HepG2 (cell line): Measurements from ENCODE around the gene MRPL3. TPM values are rescaled to one million over a fixed set of nuclear protein-coding genes. Genes with fewer than 3 reads are reported as not detected.

Source experiments
- ATAC-seq: fragments of 200-7000 bp; cut with Tn5 transposase; 3 replicates; pipeline ENCODE4 v1.9.1; 2020; ENCODE audit warnings: mild to moderate bottlenecking, moderate library complexity
- BruUV-seq: library from RNA; stranded (reverse); fragments of 400-500 nt; replicated peaks from 2 replicates; lab custom pipeline; 2021; lab: Mats Ljungman, UMichigan
- CTCF ChIA-PET: fragments of 300-600 bp; formaldehyde crosslinking; extraction: SDS; loops from one replicate; lab custom pipeline; 2021; ENCODE audit warnings: low total read pairs, inconsistent platforms, low intra/inter-chr PET ratio; lab: Yijun Ruan, JAX
- POLR2A ChIA-PET: fragments of 350-600 bp; sonication (Branson Sonifier 250); formaldehyde crosslinking; loops from one replicate; lab custom pipeline; 2020; ENCODE audit warnings: antibody characterized with exemption, inconsistent platforms; lab: Yijun Ruan, JAX
- DNase-seq: peaks from one replicate; pipeline ENCODE4 v3.0.0-alpha.2; 2015; ENCODE audit warnings: low spot score
- FAIRE-seq: peaks from 3 replicates; lab custom pipeline; 2011; peaks lifted over from hg19 to GRCh38; lab: Jason Lieb, UNC
- H2AFZ ChIP-seq: one replicate; pipeline ENCODE4 v1.6.1; 2011; ENCODE audit warnings: low read length, inconsistent platforms
- H3K27ac ChIP-seq: fragments of 300-600 bp; 3 replicates; pipeline ENCODE4 v1.8.0; 2011; ENCODE audit warnings: mixed run types, mild to moderate bottlenecking, mixed read lengths, low read length, inconsistent platforms; ENCODE audit not compliant: insufficient read depth; ENCODE audit errors: extremely low read length
- H3K27me3 ChIP-seq, 2 experiments: fragments of 200-600 bp in 1 of 2; 2 replicates in 1 of 2; 3 replicates in 1 of 2; pipeline versions ENCODE4 v1.6.0 to v1.8.0; 2011; ENCODE audit warnings: low read length in 2 of 2, mild to moderate bottlenecking in 2 of 2, moderate library complexity in 2 of 2, inconsistent platforms in 1 of 2; ENCODE audit not compliant: insufficient read depth in 2 of 2, control insufficient read depth in 1 of 2
- H3K36me3 ChIP-seq, 2 experiments: fragments of 200-600 bp in 1 of 2; replicated peaks in 1 of 2; 2 replicates in 1 of 2; 3 replicates in 1 of 2; pipeline versions ENCODE4 v1.5.1 to v1.8.0; 2011; ENCODE audit warnings: low read length in 2 of 2, inconsistent platforms in 1 of 2; ENCODE audit not compliant: insufficient read depth in 2 of 2, control insufficient read depth in 1 of 2
- H3K4me1 ChIP-seq: 2 replicates; pipeline ENCODE4 v1.5.1; 2012; ENCODE audit warnings: low read length, inconsistent platforms; ENCODE audit not compliant: insufficient read depth
- H3K4me2 ChIP-seq: 2 replicates; pipeline ENCODE4 v1.6.0; 2011; ENCODE audit warnings: low read depth, low read length, inconsistent platforms
- H3K4me3 ChIP-seq, 3 experiments: fragments of 200-600 bp in 1 of 3; sonication (generic), shearing (Covaris generic) in 1 of 3; replicated peaks in 1 of 3; 2 replicates each; pipeline ENCODE4 v1.5.1; 2011 to 2016; ENCODE audit warnings: low read length in 3 of 3, inconsistent platforms in 2 of 3, low read depth in 2 of 3, mild to moderate bottlenecking in 2 of 3, control low read depth in 1 of 3, mixed read lengths in 1 of 3; ENCODE audit not compliant: insufficient read depth in 1 of 3
- H3K79me2 ChIP-seq: one replicate; pipeline ENCODE4 v1.6.1; 2011; ENCODE audit warnings: low read length, inconsistent platforms; ENCODE audit not compliant: insufficient read depth
- H3K9ac ChIP-seq: 2 replicates; pipeline ENCODE4 v1.6.0; 2011; ENCODE audit warnings: mild to moderate bottlenecking, low read depth, low read length, inconsistent platforms; ENCODE audit not compliant: insufficient read depth
- H3K9me3 ChIP-seq: 2 replicates; pipeline ENCODE4 v1.5.1; 2012; ENCODE audit warnings: mild to moderate bottlenecking, low read length
- H4K20me1 ChIP-seq: 2 replicates; pipeline ENCODE4 v1.6.0; 2011; ENCODE audit warnings: inconsistent platforms, mild to moderate bottlenecking, low read length, moderate library complexity; ENCODE audit not compliant: insufficient read depth
- CREB1 ChIP-seq, 2 experiments: fragments of 450-650 bp in 1 of 2; IDR thresholded peaks; 2 replicates each; pipeline ENCODE4 v1.6.1; 2016 to 2017; ENCODE audit warnings: control low read depth in 1 of 2, mild to moderate bottlenecking in 1 of 2, missing compliant biosample characterization in 1 of 2, missing genetic modification characterization in 1 of 2
- DBP ChIP-seq: sonication (generic); formaldehyde crosslinking; IDR thresholded peaks from 2 replicates; pipeline ENCODE4 v1.4.0; 2020; ENCODE audit warnings: missing genetic modification reagents; ENCODE audit errors: not compliant biosample characterization
- NCOA5 ChIP-seq: sonication (generic); formaldehyde crosslinking; IDR thresholded peaks from 2 replicates; pipeline ENCODE4 v1.4.0; 2020; ENCODE audit warnings: missing genetic modification reagents
- PHF20 ChIP-seq: sonication (generic); formaldehyde crosslinking; IDR thresholded peaks from 2 replicates; pipeline ENCODE4 v1.5.0; 2020; ENCODE audit warnings: mild to moderate bottlenecking, missing genetic modification reagents
- SP4 ChIP-seq: sonication (generic); formaldehyde crosslinking; IDR thresholded peaks from 2 replicates; pipeline ENCODE4 v1.8.1; 2023; ENCODE audit warnings: mild to moderate bottlenecking, missing genetic modification reagents
- TOE1 ChIP-seq: sonication (generic); formaldehyde crosslinking; IDR thresholded peaks from 2 replicates; pipeline ENCODE4 v1.4.0; 2020; ENCODE audit warnings: mild to moderate bottlenecking, missing genetic modification reagents
- ZC3H13 ChIP-seq: sonication (generic); formaldehyde crosslinking; IDR thresholded peaks from 2 replicates; pipeline ENCODE4 v1.8.1; 2023; ENCODE audit warnings: mild to moderate bottlenecking, missing genetic modification reagents, moderate library complexity
- ZNF160 ChIP-seq: sonication (generic); formaldehyde crosslinking; IDR thresholded peaks from 2 replicates; pipeline ENCODE4 v1.8.0; 2022; ENCODE audit warnings: mild to moderate bottlenecking, inconsistent platforms, missing genetic modification reagents
- ZNF235 ChIP-seq: sonication (generic); formaldehyde crosslinking; IDR thresholded peaks from 2 replicates; pipeline ENCODE4 v1.8.1; 2023; ENCODE audit warnings: mild to moderate bottlenecking, missing genetic modification reagents, borderline replicate concordance
- ZNF280D ChIP-seq: sonication (generic); formaldehyde crosslinking; IDR thresholded peaks from 2 replicates; pipeline ENCODE4 v1.5.1; 2020; ENCODE audit warnings: mild to moderate bottlenecking, missing genetic modification reagents
- ZNF431 ChIP-seq: sonication (generic); formaldehyde crosslinking; IDR thresholded peaks from 2 replicates; pipeline ENCODE4 v1.9.0; 2022; ENCODE audit warnings: missing genetic modification reagents, low read depth, mild to moderate bottlenecking, borderline replicate concordance
- ZNF513 ChIP-seq: sonication (generic); formaldehyde crosslinking; conservative IDR thresholded peaks from 2 replicates; pipeline ENCODE4 v1.5.0; 2020; ENCODE audit warnings: missing genetic modification reagents
- ZNF580 ChIP-seq: IDR thresholded peaks from 2 replicates; pipeline ENCODE4 v1.6.1; 2016; ENCODE audit warnings: low read depth, borderline replicate concordance
- WGBS: methylation state at CpG from one replicate; pipeline ENCODE4 v1.1.6; 2017; ENCODE audit warnings: low lambda C conversion rate; 5-methylcytosine and 5-hydroxymethylcytosine counted together
- in situ Hi-C: cut with HindIII; loops from 2 replicates; pipeline ENCODE4 v1.10.0; 2017; ENCODE audit warnings: low pct_unique_long_range_greater_than_20kb; ENCODE audit not compliant: extremely low pct_ligation_motif_present
- intact Hi-C: fragments of 100-400 bp; cut with micrococcal nuclease; formaldehyde crosslinking; loops from one replicate; pipeline ENCODE4 v1.10.0; 2022; ENCODE audit not compliant: unreplicated experiment
- polyA plus RNA-seq, 8 experiments: library from polyadenylated mRNA; depleted of rRNA in 3 of 8; stranded (reverse) in 7 of 8; unstranded in 1 of 8; fragments of >200 nt; fragmentation: Illumina TruSeq in 4 of 8; extraction: Trizol in 4 of 8; gene quantifications; 2 replicates each; pipeline versions ENCODE4 v1.2.1 to v1.2.3, GENCODE V29; 2011 to 2016; ENCODE audit warnings: low read depth in 4 of 8, missing spikeins in 1 of 8, mixed read lengths in 1 of 8; ENCODE audit not compliant: insufficient read depth in 1 of 8
- total RNA-seq, 5 experiments: library from RNA; depleted of rRNA; stranded (reverse); fragments of >200 nt; fragmentation: Illumina TruSeq; extraction: Trizol; gene quantifications; 2 replicates each; pipeline ENCODE4 v1.2.3, GENCODE V29; 2016; ENCODE audit warnings: low read depth in 1 of 5
- TF ChIP-seq, protein P1 (sequence below): sonication (generic); formaldehyde crosslinking; IDR thresholded peaks from 2 replicates; pipeline ENCODE4 v1.4.0; 2020; ENCODE audit warnings: missing genetic modification reagents

MRPL3 gene
- total and polyA plus RNA-seq, 2 of the 13 experiments (the other 11 are each of a cell fraction or from before 2014, with no cell fraction given): 114 to 172 TPM

DNA sequence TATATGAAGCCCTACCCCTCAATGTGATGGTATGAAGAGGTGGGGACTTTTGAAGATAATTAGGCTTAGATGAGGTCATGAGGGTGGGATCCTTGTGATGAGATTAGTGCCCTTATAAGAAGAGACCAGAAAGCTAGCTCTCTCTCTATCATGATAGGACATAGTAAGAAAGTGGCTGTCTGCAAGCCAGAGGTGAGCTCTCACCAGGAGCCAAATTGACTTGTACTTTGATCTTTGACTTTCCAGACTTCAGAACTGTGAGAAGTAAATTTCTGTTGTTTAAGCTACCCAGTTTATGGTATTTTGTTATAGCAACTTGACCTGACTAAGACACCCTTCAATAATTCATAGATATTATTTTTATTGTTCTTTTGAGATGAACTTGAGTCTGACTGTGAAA lies 29.9 kb upstream of the MRPL3 start (continued):
- no peak for TF ChIP-seq DBP (CRISPR knock-in tag)

GRCh38 chr3:131530843-131531242 lies 28.1 kb upstream of the MRPL3 start:
- Histone ChIP-seq H3K27ac (no peak overlapping the region), H3K4me3 (no peak overlapping the region), H3K36me3 (no peaks in the 10 kb centered on the region), H3K9ac (no peak overlapping the region), H2AFZ (no peak overlapping the region), H3K4me2 (no peak overlapping the region), H3K27me3 (no peaks in the 10 kb centered on the region), H3K9me3 (no peaks in the 10 kb centered on the region), H3K79me2 (no peaks in the 10 kb centered on the region), H3K4me1 (no peaks in the 10 kb centered on the region), H4K20me1 (no peaks in the 10 kb centered on the region)
- ChIA-PET POLR2A (no interaction called here), CTCF (no interaction called here)
- intact Hi-C loops (no loop called here), in situ Hi-C loops (no loop called here)
- ATAC-seq (no peak), FAIRE-seq (no peak), DNase-seq (no peak)
- BruUV-seq: no TSS peak
- WGBS: 3% methylated on average over 1 of the region's 1 CpG
- TF ChIP-seq NCOA5 (CRISPR knock-in tag) (no peak), ZNF431 (no peak), ZNF580 (CRISPR knock-in tag) (no peak), ZNF160 (no peak), ZNF513 (no peak), PHF20 (CRISPR knock-in tag) (no peak), ZNF235 (CRISPR knock-in tag) (no peak), SP4 (CRISPR knock-in tag) (no peak), TOE1 (CRISPR knock-in tag) (no peak), ZC3H13 (CRISPR knock-in tag) (no peak), ZNF280D (CRISPR knock-in tag) (no peak), CREB1 (IDR thresholded peaks at IDR 0.05) (no peak), CREB1 (CRISPR knock-in tag; IDR thresholded peaks at IDR 0.05) (no peak)
- TF ChIP-seq, protein P1, sequence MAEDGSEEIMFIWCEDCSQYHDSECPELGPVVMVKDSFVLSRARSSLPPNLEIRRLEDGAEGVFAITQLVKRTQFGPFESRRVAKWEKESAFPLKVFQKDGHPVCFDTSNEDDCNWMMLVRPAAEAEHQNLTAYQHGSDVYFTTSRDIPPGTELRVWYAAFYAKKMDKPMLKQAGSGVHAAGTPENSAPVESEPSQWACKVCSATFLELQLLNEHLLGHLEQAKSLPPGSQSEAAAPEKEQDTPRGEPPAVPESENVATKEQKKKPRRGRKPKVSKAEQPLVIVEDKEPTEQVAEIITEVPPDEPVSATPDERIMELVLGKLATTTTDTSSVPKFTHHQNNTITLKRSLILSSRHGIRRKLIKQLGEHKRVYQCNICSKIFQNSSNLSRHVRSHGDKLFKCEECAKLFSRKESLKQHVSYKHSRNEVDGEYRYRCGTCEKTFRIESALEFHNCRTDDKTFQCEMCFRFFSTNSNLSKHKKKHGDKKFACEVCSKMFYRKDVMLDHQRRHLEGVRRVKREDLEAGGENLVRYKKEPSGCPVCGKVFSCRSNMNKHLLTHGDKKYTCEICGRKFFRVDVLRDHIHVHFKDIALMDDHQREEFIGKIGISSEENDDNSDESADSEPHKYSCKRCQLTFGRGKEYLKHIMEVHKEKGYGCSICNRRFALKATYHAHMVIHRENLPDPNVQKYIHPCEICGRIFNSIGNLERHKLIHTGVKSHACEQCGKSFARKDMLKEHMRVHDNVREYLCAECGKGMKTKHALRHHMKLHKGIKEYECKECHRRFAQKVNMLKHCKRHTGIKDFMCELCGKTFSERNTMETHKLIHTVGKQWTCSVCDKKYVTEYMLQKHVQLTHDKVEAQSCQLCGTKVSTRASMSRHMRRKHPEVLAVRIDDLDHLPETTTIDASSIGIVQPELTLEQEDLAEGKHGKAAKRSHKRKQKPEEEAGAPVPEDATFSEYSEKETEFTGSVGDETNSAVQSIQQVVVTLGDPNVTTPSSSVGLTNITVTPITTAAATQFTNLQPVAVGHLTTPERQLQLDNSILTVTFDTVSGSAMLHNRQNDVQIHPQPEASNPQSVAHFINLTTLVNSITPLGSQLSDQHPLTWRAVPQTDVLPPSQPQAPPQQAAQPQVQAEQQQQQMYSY: no peak
